GM19239 (cell line): ENCODE results near the gene OGT.
"Not testable (repeated sequence)": the region's sequence is repeated elsewhere in the genome, so short reads cannot be mapped to it uniquely, and the experiment has no call there.

Experiments
- DNase-seq: peaks from one replicate; pipeline ENCODE4 v3.0.0; 2011; ENCODE audit warnings: low spot score; ENCODE audit not compliant: insufficient read length
- FAIRE-seq: peaks from 2 replicates; lab custom pipeline; 2011; peaks lifted over from hg19 to GRCh38; lab: Jason Lieb, UNC

The OGT gene

GRCh38 chrX:71536285-71536684 lies 3.4 kb downstream of the OGT start:
- DNase-seq, result no peak
- peak; percentile 71 for FAIRE-seq

GRCh38 chrX:71537743-71538142 lies 4.8 kb downstream of the OGT start:
- FAIRE-seq (no peak), DNase-seq (no peak)

- no peak for DNase-seq
- no peak for FAIRE-seq
Observed at GRCh38 chrX:71540801-71541200, 7.9 kb downstream of the OGT start.

GRCh38 chrX:71541210-71542022 lies 8.5 kb downstream of the OGT start:
- DNase-seq (no peak), FAIRE-seq (peak; percentile 93)

- no peak for DNase-seq
- FAIRE-seq, result no peak
Observed at GRCh38 chrX:71542411-71542810, 9.5 kb downstream of the OGT start.

- no peak for DNase-seq
- peak; percentile 64 for FAIRE-seq
Observed at GRCh38 chrX:71542825-71543224, 9.9 kb downstream of the OGT start.

GRCh38 chrX:71543316-71543715 lies 10.4 kb downstream of the OGT start:
- DNase-seq (no peak), FAIRE-seq (no peak)

- no peak for DNase-seq
- FAIRE-seq, result no peak
Observed at GRCh38 chrX:71545364-71545763, 12.5 kb downstream of the OGT start.

- DNase-seq (no peak), FAIRE-seq (no peak)
Observed at GRCh38 chrX:71546879-71547278, 14.0 kb downstream of the OGT start.

GRCh38 chrX:71547339-71547738 lies 14.4 kb downstream of the OGT start:
- no peak for FAIRE-seq
- no peak for DNase-seq

GRCh38 chrX:71549986-71550385 lies 17.1 kb downstream of the OGT start:
- no peak for FAIRE-seq
- no peak for DNase-seq

- no peak for FAIRE-seq
- no peak for DNase-seq
Observed at GRCh38 chrX:71550578-71550977, 17.7 kb downstream of the OGT start.

- FAIRE-seq (no peak), DNase-seq (no peak)
Observed at GRCh38 chrX:71556036-71556435, 23.1 kb downstream of the OGT start.

- no peak for DNase-seq
- no peak for FAIRE-seq
Observed at GRCh38 chrX:71558920-71559319, 26.0 kb downstream of the OGT start.

- not testable (repeated sequence) for DNase-seq, FAIRE-seq
Observed at GRCh38 chrX:71559773-71560172, 26.9 kb downstream of the OGT start.

- peak; percentile 33 for FAIRE-seq
- DNase-seq, result no peak
Observed at GRCh38 chrX:71563921-71564320, 31.0 kb downstream of the OGT start.

- DNase-seq, result no peak
- no peak for FAIRE-seq
Observed at GRCh38 chrX:71565474-71566041, 32.7 kb downstream of the OGT start.

GRCh38 chrX:71571390-71571789 lies 38.5 kb downstream of the OGT start:
- FAIRE-seq, result not testable (repeated sequence)

GRCh38 chrX:71573590-71573989 lies 40.7 kb downstream of the OGT start:
- FAIRE-seq (no peak), DNase-seq (no peak)

More at GRCh38 chrX:71571390-71571789, 38.5 kb downstream of the OGT start:
- not testable (repeated sequence) for DNase-seq

GRCh38 chrX:71577682-71578081 lies 44.8 kb downstream of the OGT start:
- DNase-seq, result no peak
- FAIRE-seq, result no peak

GRCh38 chrX:71578253-71579135 lies 45.6 kb downstream of the OGT start, which contains the start of gene GCNA:
GCNA (plus strand) TSS chrX:71578437; CDS start chrX:71580822, 2,385 bp downstream.
- FAIRE-seq (no peak), DNase-seq (no peak)
